G401 (cell line): ENCODE results near the gene HEY2. TPM values are rescaled to one million over a fixed set of nuclear protein-coding genes. Genes with fewer than 3 reads are reported as not detected.
A peak's percentile ranks its signal among the peaks of the same experiment; 100 is the strongest.
"Not testable (repeated sequence)": the region's sequence is repeated elsewhere in the genome, so short reads cannot be mapped to it uniquely, and the experiment has no call there.

Experiments used
- DNase-seq: peaks from one replicate; pipeline ENCODE4 v3.0.0-alpha.2; 2015; ENCODE audit warnings: low spot score
- in situ Hi-C: cut with HindIII; loops from 2 replicates; pipeline ENCODE4 v1.10.0; 2016; ENCODE audit warnings: low sequenced_read_pairs, mixed read lengths
- total RNA-seq: library from RNA; depleted of rRNA; stranded (reverse); fragments of >200 nt; shearing (Covaris generic); gene quantifications from 2 replicates; pipeline ENCODE4 v1.2.3, GENCODE V29; 2014

HEY2 gene
- total RNA-seq, 1 experiment from 2014 or later: not detected

DNA sequence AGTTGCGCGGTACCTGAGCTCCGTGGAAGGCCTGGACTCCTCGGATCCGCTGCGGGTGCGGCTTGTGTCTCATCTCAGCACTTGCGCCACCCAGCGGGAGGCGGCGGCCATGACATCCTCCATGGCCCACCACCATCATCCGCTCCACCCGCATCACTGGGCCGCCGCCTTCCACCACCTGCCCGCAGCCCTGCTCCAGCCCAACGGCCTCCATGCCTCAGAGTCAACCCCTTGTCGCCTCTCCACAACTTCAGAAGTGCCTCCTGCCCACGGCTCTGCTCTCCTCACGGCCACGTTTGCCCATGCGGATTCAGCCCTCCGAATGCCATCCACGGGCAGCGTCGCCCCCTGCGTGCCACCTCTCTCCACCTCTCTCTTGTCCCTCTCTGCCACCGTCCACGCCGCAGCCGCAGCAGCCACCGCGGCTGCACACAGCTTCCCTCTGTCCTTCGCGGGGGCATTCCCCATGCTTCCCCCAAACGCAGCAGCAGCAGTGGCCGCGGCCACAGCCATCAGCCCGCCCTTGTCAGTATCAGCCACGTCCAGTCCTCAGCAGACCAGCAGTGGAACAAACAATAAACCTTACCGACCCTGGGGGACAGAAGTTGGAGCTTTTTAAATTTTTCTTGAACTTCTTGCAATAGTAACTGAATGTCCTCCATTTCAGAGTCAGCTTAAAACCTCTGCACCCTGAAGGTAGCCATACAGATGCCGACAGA, 9.9 kb downstream of the HEY2 start:
- no peak for DNase-seq
- in situ Hi-C loops: loop anchor here (25.0 kb wide), 1 partner anchor 422 kb away; no protein-coding TSS in a partner anchor

DNA sequence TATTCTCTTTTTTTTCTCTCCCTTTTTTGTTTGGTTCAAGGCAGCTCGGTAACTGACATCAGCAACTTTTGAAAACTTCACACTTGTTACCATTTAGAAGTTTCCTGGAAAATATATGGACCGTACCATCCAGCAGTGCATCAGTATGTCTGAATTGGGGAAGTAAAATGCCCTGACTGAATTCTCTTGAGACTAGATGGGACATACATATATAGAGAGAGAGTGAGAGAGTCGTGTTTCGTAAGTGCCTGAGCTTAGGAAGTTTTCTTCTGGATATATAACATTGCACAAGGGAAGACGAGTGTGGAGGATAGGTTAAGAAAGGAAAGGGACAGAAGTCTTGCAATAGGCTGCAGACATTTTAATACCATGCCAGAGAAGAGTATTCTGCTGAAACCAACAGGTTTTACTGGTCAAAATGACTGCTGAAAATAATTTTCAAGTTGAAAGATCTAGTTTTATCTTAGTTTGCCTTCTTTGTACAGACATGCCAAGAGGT, 10.6 kb downstream of the HEY2 start:
- in situ Hi-C loops: loop anchor here (25.0 kb wide), 1 partner anchor 423 kb away; no protein-coding TSS in a partner anchor
- DNase-seq: no peak

DNA sequence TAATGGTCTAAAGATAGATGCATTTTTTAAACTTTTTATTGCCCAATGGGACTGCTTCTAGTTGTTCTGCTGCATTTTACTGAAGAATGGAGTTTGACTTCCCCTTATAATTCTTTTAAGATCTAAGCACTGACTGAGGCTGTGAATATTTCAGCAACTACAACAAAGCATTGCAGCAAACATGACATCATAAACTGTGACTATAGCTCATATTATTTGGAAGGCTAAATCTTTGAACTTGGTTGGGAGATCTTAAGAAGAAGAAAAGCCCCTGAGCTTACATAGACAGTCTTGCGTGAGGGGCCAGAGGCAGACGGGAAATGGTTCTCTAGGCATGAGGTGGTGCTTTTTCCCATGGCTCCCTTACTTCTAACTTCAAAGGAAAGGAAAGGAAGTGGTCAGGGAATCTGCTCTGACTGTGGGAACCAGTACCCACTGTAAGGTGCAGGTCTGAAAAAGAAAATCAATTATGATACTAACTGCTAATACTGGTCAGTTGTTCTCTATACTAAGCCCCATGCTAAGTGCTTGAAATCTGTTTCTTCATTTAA, 14.8 kb downstream of the HEY2 start:
- in situ Hi-C loops: loop anchor here (25.0 kb wide), 1 partner anchor 427 kb away; no protein-coding TSS in a partner anchor
- no peak for DNase-seq

DNA sequence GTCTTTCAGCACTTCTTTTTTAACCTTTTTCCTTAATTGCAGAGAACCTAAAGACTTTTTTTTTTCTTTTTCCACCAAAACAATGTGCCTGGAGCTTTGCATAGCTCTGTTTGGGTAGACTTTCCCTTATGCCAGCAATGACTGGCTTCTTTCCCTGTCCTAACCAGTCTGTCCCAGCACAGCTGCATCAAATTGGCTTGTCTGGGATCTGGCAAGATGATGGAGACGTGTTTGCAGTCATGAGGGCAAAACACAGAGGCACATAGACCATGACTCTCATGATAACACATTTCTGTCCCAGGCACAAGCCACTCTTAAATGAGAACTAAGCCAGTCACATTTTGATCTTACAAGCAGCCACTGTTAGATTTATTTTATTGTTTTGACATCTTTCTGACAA, 16.5 kb downstream of the HEY2 start:
- in situ Hi-C loops: loop anchor here (25.0 kb wide), 1 partner anchor 429 kb away; no protein-coding TSS in a partner anchor

DNA sequence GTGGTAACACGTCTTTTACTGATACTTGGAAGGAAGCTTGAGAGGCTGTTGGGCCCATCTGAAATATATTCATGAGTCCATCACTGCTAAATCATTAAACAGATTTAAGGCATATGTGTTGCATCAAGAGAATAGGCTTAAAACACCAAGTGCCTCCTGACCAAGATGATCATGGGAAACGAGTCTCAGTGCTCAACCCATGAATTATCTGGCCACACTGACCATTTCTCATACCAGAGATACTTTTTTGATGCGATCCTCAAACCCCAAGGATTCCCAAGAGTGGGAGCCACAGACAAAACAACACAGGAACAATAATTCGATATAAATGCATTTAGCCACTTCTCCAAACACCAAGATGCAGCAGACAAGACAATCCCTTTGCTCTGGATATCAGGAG, 17.2 kb downstream of the HEY2 start:
- in situ Hi-C loops: loop anchor here (25.0 kb wide), 1 partner anchor 429 kb away; no protein-coding TSS in a partner anchor

More for the DNA sequence above, 16.5 kb downstream of the HEY2 start:
- DNase-seq: no peak

DNA sequence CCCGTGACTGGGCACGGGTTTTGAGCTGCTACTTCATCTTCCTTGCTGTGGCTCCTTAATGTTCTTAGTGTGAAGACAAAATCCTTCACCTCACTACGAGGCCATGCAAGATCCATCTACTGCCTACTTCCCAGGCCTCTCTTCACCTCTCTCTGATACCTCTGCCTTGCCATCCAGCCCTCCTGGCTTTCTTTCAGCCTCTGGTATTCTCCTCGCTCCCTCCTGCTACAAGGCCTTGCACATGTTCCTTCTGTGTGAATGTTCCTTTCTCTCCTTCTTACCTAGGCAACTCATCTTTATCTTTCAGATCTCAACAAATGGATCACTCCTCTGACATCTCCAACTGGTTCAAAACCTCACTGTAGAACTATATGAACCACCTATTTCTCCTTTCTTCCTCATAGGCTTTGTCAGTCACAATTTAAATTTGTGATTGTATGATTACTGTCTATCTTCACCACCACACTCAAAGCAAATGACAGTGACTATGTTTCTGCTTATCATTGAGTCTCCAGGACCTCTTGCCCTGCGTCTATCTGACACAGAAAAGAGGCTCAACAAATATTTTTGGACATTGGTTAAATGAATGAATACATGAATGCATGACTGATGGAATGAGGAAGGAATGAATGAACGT, 19.8 kb downstream of the HEY2 start:
- DNase-seq: no peak
- in situ Hi-C loops: loop anchor here (25.0 kb wide), 1 partner anchor 432 kb away; no protein-coding TSS in a partner anchor

More for the DNA sequence above, 17.2 kb downstream of the HEY2 start:
- no peak for DNase-seq

DNA sequence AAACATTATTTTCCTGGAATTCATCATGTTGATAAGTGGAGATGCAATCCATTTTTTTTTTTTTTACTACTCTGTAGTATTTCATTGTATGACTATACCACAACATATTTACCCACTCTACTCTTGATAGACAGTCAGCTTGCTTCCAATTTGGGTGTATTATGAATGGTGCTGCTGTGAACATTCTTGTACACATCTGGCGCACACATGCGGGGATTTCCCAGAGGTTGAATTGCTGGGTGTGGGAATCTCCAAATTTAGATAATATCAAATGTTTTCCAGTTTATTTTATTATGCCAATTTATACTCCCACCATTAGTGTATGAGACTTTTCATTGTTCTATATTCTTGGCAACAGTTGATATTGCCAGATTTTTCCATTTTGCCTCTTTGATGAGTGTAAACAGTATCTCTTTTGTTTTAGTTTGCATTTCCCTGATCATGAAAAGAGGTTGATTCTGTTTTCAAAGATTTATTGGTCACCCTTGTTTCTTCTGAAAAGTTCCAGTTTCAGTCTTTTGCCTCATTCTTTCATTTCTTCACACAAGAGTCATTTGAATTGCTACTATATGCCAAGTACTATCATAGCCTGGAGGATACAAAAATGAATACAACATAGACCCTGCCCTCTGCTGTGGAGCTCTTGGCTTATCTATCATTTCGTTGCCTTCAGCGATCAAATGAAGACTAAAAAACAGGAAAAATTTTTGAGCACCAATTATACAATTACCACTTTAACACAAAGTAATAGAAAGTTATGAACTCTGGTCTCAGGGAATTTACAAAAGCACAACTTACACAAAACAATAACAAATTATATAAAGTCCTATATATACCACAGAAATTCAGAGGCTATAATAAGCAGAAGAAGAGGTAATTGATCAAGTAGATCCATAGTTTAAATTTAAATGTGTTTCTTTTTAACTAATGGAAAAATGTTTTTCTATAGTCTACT, 24.2 kb downstream of the HEY2 start:
- in situ Hi-C loops: loop anchor here (25.0 kb wide), 1 partner anchor 436 kb away; no protein-coding TSS in a partner anchor
- no peak for DNase-seq

DNA sequence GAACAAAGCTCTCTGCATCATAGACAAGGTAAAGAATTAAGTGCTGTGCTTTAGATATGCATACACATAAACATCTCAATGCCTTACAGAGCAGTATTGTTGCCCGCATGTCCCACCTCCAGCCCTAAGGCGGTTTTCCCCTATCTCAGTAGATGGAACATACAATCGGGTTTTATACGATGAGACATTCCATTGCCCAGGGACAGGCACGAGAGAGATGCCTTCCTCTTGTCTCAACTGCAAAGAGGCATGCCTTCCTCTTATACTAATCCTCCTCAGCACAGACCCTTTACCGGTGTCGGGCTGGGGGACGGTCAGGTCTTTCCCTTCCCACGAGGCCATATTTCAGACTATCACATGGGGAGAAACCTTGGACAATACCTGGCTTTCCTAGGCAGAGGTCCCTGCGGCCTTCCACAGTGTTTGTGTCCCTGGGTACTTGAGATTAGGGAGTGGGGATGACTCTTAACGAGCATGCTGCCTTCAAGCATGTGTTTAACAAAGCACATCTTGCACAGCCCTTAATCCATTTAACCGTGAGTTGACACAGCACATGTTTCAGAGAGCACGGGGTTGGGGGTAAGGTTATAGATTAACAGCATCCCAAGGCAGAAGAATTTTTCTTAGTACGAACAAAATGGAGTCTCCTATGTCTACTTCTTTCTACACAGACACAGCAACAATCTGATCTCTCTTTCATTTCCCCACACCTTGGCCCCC, 26.8 kb downstream of the HEY2 start:
- in situ Hi-C loops, DNase-seq: not testable (repeated sequence)

DNA sequence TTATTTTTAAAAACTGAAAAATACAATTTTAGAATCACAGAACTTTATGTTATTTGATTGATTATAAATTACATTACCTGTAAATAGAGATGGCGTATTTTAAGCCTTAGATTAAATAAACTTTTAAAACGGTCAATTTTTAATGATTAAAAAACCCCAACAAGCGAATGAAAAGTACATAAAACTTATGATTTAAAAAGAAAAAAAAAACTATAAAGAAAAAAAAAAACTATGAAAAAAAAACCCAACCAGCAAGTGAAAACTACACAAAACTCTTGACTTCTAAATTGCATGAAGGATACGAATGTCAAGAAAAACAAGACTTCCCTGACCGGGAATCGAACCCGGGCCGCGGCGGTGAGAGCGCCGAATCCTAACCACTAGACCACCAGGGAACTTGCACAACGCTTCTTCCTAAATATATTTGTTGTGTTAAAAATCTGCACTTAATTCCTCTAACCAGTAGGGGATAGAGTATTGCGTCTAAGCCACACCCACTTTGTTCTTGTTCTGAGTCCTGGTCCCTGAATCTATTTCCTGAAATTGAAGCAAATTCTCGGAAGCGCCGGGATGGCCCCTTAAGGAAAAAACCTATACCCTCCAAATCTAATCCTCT, 30.6 kb downstream of the HEY2 start:
- in situ Hi-C loops: no loop called here
- peak; percentile 96 for DNase-seq

DNA sequence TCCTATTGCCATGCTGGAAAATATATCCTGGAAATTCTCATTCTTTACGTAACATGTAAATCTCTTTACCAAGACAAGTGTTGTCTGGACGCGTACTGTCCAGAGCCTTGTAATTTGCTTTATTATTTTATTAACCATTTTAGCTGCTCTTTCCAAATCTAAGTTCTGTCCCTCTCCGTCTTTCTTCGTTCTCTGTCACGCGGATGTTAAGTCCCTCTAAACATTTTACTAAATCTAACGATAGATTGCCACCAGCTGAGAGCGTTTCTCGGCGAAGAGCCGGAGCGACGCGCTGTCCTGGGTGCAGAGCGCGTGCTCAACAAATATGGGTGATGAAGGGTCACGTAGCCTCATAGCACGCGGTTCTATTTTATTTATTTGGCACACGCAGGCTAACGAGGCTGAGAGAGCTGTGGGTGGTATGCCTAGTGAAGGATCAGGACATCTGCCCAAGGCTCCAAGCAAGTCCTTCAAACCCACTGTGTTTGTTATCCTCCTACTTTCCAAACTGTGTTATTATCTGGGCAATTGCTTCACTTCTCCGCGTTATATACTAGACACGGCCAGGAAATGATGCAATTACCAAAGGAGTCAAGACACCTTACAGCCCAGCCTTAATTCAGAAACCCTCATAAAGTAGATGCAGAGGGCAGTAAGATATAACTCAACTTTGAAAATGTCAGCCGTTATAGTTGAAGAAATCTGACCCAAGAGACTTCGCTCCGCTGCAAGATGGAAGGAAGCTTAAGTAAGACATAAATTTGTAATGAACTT, 31.3 kb downstream of the HEY2 start:
- DNase-seq: peak; percentile 83
- in situ Hi-C loops: no loop called here

DNA sequence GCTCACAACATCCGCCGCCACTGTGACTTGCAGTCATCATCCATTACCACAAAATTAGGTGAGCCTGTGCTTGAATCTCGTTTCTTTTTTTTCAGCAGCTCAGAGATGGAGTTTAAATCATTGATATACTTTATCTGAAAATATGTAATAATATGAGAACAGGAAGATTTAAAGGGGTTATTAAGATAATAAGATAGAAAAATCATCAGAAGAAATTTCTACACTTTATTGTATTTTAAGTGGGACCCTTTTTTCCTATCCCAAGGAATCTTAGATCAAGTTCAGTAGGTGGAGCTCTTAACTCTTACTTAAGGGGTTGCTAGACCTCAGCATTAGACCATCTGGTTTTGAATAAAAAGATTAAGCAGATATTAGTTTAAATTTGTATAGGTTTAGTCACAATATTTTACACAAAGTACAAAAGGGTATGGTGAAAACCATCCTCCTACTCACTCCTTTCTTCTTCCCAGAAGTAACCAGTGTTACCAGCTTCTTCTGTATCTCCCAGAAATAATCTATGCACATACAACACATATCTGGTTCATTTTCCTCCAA, 32.0 kb downstream of the HEY2 start:
- peak; percentile 72 for DNase-seq
- in situ Hi-C loops: no loop called here

DNA sequence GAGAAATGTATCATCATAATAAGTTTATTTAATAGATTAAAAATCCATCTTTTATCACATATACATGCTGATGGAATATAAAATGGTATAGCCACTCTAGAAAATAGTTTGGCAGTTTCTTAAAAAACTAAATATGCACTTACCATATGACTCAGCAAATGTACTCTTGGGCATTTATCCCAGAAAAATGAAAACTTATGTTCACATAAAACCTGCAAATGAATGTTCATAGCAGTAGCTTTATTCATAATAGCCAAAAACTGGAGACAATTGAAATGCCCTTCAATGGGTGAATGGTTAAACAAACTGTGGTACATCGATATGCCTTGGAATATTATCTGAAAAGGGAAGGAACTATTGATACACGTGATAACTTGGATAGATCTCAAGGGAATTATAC, 34.9 kb downstream of the HEY2 start:
- in situ Hi-C loops: no loop called here
- DNase-seq: no peak

DNA sequence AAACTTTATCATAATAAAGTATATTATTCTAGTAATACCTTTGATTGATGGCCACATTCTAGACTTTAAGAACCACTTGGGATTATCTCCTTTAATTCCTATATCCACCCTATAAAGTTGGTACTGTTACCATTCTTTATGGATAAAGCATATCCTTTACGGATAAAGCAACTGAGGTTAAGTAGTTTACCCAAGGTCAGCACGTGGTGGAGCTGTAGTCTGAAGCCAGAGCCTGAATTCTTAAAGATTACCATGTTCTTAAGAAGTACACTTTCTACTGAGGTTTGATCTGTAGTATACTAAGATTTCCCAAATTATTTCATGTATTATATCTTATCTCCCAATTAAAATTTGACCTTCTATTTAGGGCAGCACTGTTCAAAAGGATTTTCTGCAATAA, 38.4 kb downstream of the HEY2 start:
- in situ Hi-C loops: no loop called here
- no peak for DNase-seq

DNA sequence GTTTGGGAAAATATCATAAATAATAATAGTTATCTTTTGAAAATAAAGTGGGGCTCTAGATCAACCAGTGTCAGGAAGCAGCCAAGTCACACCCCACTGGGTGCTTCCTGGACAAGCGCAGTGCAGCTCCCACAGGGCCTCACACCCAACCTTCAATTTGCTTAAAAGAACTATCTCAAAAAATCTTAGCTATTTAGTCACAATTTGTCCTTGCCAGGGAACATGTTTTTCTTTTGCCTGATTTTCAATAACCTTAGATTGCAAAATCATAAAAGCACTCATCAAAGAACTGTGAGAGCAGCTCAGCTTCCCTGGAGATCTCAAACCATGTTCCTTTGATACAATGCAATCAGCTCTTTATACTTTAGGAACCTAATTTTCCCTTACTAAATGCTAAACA, 39.7 kb downstream of the HEY2 start:
- in situ Hi-C loops: no loop called here
- DNase-seq: no peak

DNA sequence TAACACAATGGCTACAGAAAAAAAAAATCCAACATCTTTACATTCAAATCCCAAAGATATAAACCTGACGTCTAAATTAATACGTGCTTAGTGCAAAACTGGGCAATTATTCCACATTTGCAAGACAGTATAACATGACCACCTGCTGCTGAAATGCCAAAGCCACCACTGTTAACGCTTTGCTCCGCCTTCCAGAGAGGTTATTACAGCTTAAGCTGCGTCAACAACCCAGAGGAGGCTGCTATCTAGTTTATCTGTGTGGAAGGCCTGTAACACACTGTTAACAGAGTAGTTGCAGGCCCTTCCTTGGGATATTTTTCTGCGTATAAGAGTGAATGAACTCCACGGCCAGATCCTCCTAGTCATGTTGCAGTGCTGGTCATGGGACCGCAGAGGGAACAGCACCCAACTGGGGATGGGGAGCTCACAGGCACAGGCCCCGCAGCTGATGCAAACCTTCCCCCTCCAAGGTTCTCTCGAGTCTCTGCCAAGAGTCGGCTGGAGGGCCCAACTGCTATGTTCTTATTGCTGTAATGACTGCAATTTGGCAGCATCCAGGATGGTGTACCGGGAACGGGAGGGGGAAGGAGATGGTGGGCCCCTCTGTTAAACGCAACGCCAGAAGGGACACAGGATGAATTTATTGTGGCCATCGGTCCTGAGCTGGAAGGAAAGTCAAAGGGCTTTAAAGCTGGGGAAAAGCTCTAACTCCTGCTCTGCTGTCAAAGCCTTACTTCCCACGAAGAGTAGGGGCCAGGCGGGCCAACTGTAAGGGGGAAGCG, 40.3 kb downstream of the HEY2 start:
- in situ Hi-C loops: no loop called here
- DNase-seq: peak; percentile 79
